SK-N-SH treated with all-trans-retinoic acid at 6 μM for 48 hours (cell line): ENCODE results near the gene LINS1.

ENCODE experiments used
- ATAC-seq: fragments of 200-7000 bp; cut with Tn5 transposase; 3 replicates; pipeline ENCODE4 v1.9.1; 2020; ENCODE audit warnings: mild to moderate bottlenecking, moderate library complexity
- ARNTL ChIP-seq: fragments of 450-650 bp; formaldehyde crosslinking; IDR thresholded peaks from 2 replicates; pipeline ENCODE4 v1.5.0; 2020; ENCODE audit warnings: low read depth, mild to moderate bottlenecking, moderate library complexity, borderline replicate concordance
- BACH2 ChIP-seq: fragments of 250-450 bp; sonication (Bioruptor Pico); IDR thresholded peaks from 2 replicates; pipeline ENCODE4 v1.9.0; 2021; ENCODE audit warnings: mild to moderate bottlenecking, borderline replicate concordance
- CSDC2 ChIP-seq: fragments of 250-450 bp; sonication (Bioruptor Pico); IDR thresholded peaks from 2 replicates; pipeline ENCODE4 v1.5.0; 2020; ENCODE audit warnings: mild to moderate bottlenecking, moderate library complexity
- ESRRG ChIP-seq: fragments of 250-450 bp; sonication (Bioruptor Pico); IDR thresholded peaks from 2 replicates; pipeline ENCODE4 v1.6.1; 2021; ENCODE audit warnings: mild to moderate bottlenecking
- GLIS3 ChIP-seq: fragments of 250-450 bp; sonication (Bioruptor Pico); IDR thresholded peaks from 2 replicates; pipeline ENCODE4 v1.5.0; 2020; ENCODE audit warnings: mild to moderate bottlenecking, moderate library complexity
- ISL1 ChIP-seq: fragments of 250-450 bp; sonication (Bioruptor Pico); IDR thresholded peaks from 2 replicates; pipeline ENCODE4 v2.1.2; 2022; ENCODE audit warnings: mild to moderate bottlenecking, moderate library complexity
- PATZ1 ChIP-seq: fragments of 250-450 bp; sonication (Bioruptor Pico); IDR thresholded peaks from 2 replicates; pipeline ENCODE4 v1.8.0; 2020; ENCODE audit warnings: mild to moderate bottlenecking, moderate library complexity, borderline replicate concordance
- POU6F1 ChIP-seq: fragments of 250-450 bp; sonication (Bioruptor Pico); IDR thresholded peaks from 2 replicates; pipeline ENCODE4 v1.8.0; 2021; ENCODE audit warnings: low read depth, mild to moderate bottlenecking, moderate library complexity, borderline replicate concordance
- PPARA ChIP-seq: fragments of 250-450 bp; sonication (Bioruptor Pico); IDR thresholded peaks from 2 replicates; pipeline ENCODE4 v1.5.0; 2020; ENCODE audit warnings: mild to moderate bottlenecking, borderline replicate concordance
- RARB ChIP-seq: fragments of 250-450 bp; sonication (Bioruptor Pico); IDR thresholded peaks from 2 replicates; pipeline ENCODE4 v1.8.0; 2021; ENCODE audit warnings: mild to moderate bottlenecking, moderate library complexity
- SNAI2 ChIP-seq: fragments of 250-450 bp; sonication (Bioruptor Pico); IDR thresholded peaks from 2 replicates; pipeline ENCODE4 v1.5.0; 2020; ENCODE audit warnings: mild to moderate bottlenecking, moderate library complexity
- TOX ChIP-seq: fragments of 250-450 bp; sonication (Bioruptor Pico); IDR thresholded peaks from 2 replicates; pipeline ENCODE4 v1.8.0; 2021; ENCODE audit warnings: mild to moderate bottlenecking, moderate library complexity, borderline replicate concordance
- ZC3H10 ChIP-seq: fragments of 250-450 bp; sonication (Bioruptor Pico); IDR thresholded peaks from 2 replicates; pipeline ENCODE4 v1.5.1; 2021; ENCODE audit warnings: mild to moderate bottlenecking, moderate library complexity
- ZFP3 ChIP-seq: fragments of 250-450 bp; sonication (Bioruptor Pico); IDR thresholded peaks from 2 replicates; pipeline ENCODE4 v1.5.0; 2020; ENCODE audit warnings: mild to moderate bottlenecking, moderate library complexity
- ZNF565 ChIP-seq: fragments of 450-650 bp; formaldehyde crosslinking; conservative IDR thresholded peaks from 2 replicates; pipeline ENCODE4 v1.5.0; 2020; ENCODE audit warnings: low read depth, mild to moderate bottlenecking, moderate library complexity
- ZNF8 ChIP-seq: fragments of 450-650 bp; formaldehyde crosslinking; IDR thresholded peaks from 2 replicates; pipeline ENCODE4 v1.5.0; 2020; ENCODE audit warnings: mild to moderate bottlenecking, moderate library complexity
- TF ChIP-seq, protein P1 (sequence below): fragments of 250-450 bp; sonication (Bioruptor Pico); IDR thresholded peaks from 2 replicates; pipeline ENCODE4 v1.5.1; 2021; ENCODE audit warnings: mild to moderate bottlenecking, moderate library complexity
- TF ChIP-seq, protein P2 (sequence below): fragments of 250-450 bp; sonication (Bioruptor Pico); IDR thresholded peaks from 2 replicates; pipeline ENCODE4 v1.5.1; 2020; ENCODE audit warnings: low read depth, mild to moderate bottlenecking, moderate library complexity
- TF ChIP-seq, protein P3 (sequence below): fragments of 250-450 bp; sonication (Bioruptor Pico); IDR thresholded peaks from 2 replicates; pipeline ENCODE4 v1.5.0; 2020; ENCODE audit warnings: mild to moderate bottlenecking, moderate library complexity

LINS1 gene

DNA sequence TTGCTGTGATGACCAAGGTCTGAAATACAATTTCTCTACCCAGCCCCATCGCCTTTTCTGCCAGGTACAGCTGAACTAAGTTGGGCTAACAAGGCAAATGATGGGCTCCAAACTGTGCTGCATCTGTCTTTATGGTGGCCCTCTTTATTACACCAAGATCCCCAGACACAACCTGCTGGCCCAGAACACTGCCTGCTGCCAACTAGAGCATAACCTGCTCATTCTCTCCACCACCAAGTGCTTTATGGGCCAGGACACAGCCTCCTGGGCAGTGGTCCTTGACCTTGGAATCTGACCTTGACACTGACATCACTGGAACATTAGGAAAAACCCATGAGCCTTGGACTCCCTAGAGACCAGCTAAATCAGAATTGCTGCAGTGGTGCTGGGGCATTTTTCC is 3.3 kb downstream of the LINS1 start (continued):
- TF ChIP-seq, protein P1, sequence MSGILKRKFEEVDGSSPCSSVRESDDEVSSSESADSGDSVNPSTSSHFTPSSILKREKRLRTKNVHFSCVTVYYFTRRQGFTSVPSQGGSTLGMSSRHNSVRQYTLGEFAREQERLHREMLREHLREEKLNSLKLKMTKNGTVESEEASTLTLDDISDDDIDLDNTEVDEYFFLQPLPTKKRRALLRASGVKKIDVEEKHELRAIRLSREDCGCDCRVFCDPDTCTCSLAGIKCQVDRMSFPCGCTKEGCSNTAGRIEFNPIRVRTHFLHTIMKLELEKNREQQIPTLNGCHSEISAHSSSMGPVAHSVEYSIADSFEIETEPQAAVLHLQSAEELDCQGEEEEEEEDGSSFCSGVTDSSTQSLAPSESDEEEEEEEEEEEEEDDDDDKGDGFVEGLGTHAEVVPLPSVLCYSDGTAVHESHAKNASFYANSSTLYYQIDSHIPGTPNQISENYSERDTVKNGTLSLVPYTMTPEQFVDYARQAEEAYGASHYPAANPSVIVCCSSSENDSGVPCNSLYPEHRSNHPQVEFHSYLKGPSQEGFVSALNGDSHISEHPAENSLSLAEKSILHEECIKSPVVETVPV (CRISPR knock-in tag) = no peak
- TF ChIP-seq BACH2 (CRISPR knock-in tag) = no peak

- TF ChIP-seq CSDC2 (CRISPR knock-in tag) (no peak), GLIS3 (no peak)
- ATAC-seq = no peak
These were observed 4.1 kb downstream of the LINS1 start for GRCh38 chr15:100597862-100598261.

GRCh38 chr15:100596792-100597191 is 5.2 kb downstream of the LINS1 start:
- no peak for ATAC-seq
- TF ChIP-seq, protein P2, sequence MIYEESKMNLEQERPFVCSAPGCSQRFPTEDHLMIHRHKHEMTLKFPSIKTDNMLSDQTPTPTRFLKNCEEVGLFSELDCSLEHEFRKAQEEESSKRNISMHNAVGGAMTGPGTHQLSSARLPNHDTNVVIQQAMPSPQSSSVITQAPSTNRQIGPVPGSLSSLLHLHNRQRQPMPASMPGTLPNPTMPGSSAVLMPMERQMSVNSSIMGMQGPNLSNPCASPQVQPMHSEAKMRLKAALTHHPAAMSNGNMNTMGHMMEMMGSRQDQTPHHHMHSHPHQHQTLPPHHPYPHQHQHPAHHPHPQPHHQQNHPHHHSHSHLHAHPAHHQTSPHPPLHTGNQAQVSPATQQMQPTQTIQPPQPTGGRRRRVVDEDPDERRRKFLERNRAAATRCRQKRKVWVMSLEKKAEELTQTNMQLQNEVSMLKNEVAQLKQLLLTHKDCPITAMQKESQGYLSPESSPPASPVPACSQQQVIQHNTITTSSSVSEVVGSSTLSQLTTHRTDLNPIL = no peak
- TF ChIP-seq ARNTL (no peak), ISL1 (CRISPR knock-in tag) (no peak), SNAI2 (no peak), ZNF8 (no peak), ZNF565 (no peak), ZC3H10 (CRISPR knock-in tag) (no peak), CSDC2 (CRISPR knock-in tag) (no peak), PATZ1 (CRISPR knock-in tag) (no peak)

- no peak for TF ChIP-seq ZNF565
- TF ChIP-seq ZFP3 = no peak
- TF ChIP-seq CSDC2 (CRISPR knock-in tag) = no peak
- no peak for ATAC-seq
These were observed 6.0 kb downstream of the LINS1 start for GRCh38 chr15:100595964-100596363.

- TF ChIP-seq CSDC2 (CRISPR knock-in tag) = no peak
- TF ChIP-seq, protein P2 = no peak
- TF ChIP-seq ISL1 (CRISPR knock-in tag) = no peak
- no peak for TF ChIP-seq ZNF565
- no peak for TF ChIP-seq RARB (CRISPR knock-in tag)
- no peak for TF ChIP-seq ZFP3
- TF ChIP-seq, protein P1 (CRISPR knock-in tag) = no peak
- TF ChIP-seq, protein P3, sequence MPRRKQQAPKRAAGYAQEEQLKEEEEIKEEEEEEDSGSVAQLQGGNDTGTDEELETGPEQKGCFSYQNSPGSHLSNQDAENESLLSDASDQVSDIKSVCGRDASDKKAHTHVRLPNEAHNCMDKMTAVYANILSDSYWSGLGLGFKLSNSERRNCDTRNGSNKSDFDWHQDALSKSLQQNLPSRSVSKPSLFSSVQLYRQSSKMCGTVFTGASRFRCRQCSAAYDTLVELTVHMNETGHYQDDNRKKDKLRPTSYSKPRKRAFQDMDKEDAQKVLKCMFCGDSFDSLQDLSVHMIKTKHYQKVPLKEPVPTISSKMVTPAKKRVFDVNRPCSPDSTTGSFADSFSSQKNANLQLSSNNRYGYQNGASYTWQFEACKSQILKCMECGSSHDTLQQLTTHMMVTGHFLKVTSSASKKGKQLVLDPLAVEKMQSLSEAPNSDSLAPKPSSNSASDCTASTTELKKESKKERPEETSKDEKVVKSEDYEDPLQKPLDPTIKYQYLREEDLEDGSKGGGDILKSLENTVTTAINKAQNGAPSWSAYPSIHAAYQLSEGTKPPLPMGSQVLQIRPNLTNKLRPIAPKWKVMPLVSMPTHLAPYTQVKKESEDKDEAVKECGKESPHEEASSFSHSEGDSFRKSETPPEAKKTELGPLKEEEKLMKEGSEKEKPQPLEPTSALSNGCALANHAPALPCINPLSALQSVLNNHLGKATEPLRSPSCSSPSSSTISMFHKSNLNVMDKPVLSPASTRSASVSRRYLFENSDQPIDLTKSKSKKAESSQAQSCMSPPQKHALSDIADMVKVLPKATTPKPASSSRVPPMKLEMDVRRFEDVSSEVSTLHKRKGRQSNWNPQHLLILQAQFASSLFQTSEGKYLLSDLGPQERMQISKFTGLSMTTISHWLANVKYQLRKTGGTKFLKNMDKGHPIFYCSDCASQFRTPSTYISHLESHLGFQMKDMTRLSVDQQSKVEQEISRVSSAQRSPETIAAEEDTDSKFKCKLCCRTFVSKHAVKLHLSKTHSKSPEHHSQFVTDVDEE = no peak
- no peak for TF ChIP-seq PATZ1 (CRISPR knock-in tag)
- TF ChIP-seq PPARA (CRISPR knock-in tag) = no peak
- no peak for TF ChIP-seq POU6F1 (CRISPR knock-in tag)
- TF ChIP-seq SNAI2 = no peak
- TF ChIP-seq GLIS3 = no peak
- TF ChIP-seq TOX = no peak
- no peak for TF ChIP-seq BACH2 (CRISPR knock-in tag)
- TF ChIP-seq ESRRG (CRISPR knock-in tag) = no peak
- TF ChIP-seq, all 23 proteins: peak for 0
- ATAC-seq = no peak
These were observed 8.6 kb downstream of the LINS1 start for GRCh38 chr15:100593431-100593830.
